GM21390 (cell line): ENCODE measurements around the gene PWWP2B.

Experiments
- ATAC-seq: cut with Tn5 transposase; IDR thresholded peaks from one replicate; pipeline ENCODE4 v1.9.1; 2021; ENCODE audit not compliant: unreplicated experiment

PWWP2B gene

GRCh38 chr10:132443983-132444876, 47.2 kb downstream of the PWWP2B start:
- no peak for ATAC-seq

- ATAC-seq: no peak
Observed at GRCh38 chr10:132444877-132445351, 47.9 kb downstream of the PWWP2B start.

- no peak for ATAC-seq
Observed at GRCh38 chr10:132445516-132446194, 48.7 kb downstream of the PWWP2B start.

- ATAC-seq: no peak
Observed at GRCh38 chr10:132446195-132446581, 49.2 kb downstream of the PWWP2B start.

- peak; percentile 49 for ATAC-seq
Observed at GRCh38 chr10:132446661-132447445, 49.9 kb downstream of the PWWP2B start.

GRCh38 chr10:132447446-132448247, 50.6 kb downstream of the PWWP2B start:
- ATAC-seq: no peak

GRCh38 chr10:132448248-132448731, 51.3 kb downstream of the PWWP2B start:
- no peak for ATAC-seq

- no peak for ATAC-seq
Observed at GRCh38 chr10:132449051-132449810, 52.2 kb downstream of the PWWP2B start.

GRCh38 chr10:132449811-132450181, 52.8 kb downstream of the PWWP2B start:
- ATAC-seq: no peak

- ATAC-seq: no peak
Observed at GRCh38 chr10:132450466-132450824, 53.4 kb downstream of the PWWP2B start.

- ATAC-seq: no peak
Observed at GRCh38 chr10:132450825-132451505, 54.0 kb downstream of the PWWP2B start.

- no peak for ATAC-seq
Observed at GRCh38 chr10:132451506-132452215, 54.7 kb downstream of the PWWP2B start.

GRCh38 chr10:132452216-132452650, 55.2 kb downstream of the PWWP2B start:
- ATAC-seq: no peak

- ATAC-seq: peak; percentile 81
Observed at GRCh38 chr10:132452651-132453469, 55.9 kb downstream of the PWWP2B start.

GRCh38 chr10:132453470-132453861, 56.5 kb downstream of the PWWP2B start:
- no peak for ATAC-seq

- ATAC-seq: no peak
Observed at GRCh38 chr10:132454296-132455198, 57.5 kb downstream of the PWWP2B start.
